GM12864 (cell line): Measurements from ENCODE around the gene TRUB2.

Experiments used
- DNase-seq: peaks from one replicate; pipeline ENCODE4 v3.0.0-alpha.2; 2011; ENCODE audit warnings: low read depth
- H3K4me3 ChIP-seq: 2 replicates; pipeline ENCODE4 v1.5.1; 2011; ENCODE audit warnings: mild to moderate bottlenecking, low read depth, low read length, control low read depth
- TF ChIP-seq, protein P1 (sequence below): IDR thresholded peaks from 2 replicates; pipeline ENCODE4 v1.5.1; 2011; ENCODE audit warnings: low read depth, mild to moderate bottlenecking, moderate library complexity, low read length, control low read depth, inconsistent platforms; ENCODE audit errors: missing control alignments

TRUB2 gene

DNA sequence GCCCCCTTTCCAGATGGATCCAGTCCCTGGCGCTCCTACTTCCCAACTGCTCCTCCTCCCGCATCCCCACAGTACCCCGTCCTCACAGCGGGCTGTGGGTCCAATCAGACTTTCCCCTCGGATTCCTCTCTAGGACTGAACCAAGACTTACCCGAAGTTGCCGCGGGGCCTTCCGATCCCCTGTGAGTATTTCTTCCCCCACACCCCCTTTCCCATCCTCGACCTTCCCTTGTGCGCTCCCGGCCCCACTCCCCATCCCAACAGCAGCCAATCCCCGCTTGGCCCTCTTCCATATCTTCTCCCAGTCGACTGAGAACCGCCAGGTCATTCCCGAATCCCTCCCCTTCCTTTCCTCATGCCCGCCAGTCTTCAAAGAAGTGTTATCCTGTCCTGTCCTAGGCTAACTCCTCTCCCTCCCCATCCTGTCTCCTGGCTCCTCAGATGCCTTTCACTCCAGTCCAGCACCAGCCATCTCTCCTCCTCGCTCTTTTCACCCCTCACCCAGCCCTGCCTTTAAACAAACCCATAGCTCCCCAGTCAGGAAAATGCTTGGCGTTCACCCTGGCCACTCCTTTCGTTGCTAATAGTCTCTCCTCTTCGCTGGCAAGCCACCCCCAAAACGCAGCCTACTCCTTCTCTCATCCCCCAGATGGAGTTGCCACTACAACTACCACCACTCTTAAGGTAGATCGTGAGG, 45.5 kb downstream of the TRUB2 start:
- TF ChIP-seq, protein P1, sequence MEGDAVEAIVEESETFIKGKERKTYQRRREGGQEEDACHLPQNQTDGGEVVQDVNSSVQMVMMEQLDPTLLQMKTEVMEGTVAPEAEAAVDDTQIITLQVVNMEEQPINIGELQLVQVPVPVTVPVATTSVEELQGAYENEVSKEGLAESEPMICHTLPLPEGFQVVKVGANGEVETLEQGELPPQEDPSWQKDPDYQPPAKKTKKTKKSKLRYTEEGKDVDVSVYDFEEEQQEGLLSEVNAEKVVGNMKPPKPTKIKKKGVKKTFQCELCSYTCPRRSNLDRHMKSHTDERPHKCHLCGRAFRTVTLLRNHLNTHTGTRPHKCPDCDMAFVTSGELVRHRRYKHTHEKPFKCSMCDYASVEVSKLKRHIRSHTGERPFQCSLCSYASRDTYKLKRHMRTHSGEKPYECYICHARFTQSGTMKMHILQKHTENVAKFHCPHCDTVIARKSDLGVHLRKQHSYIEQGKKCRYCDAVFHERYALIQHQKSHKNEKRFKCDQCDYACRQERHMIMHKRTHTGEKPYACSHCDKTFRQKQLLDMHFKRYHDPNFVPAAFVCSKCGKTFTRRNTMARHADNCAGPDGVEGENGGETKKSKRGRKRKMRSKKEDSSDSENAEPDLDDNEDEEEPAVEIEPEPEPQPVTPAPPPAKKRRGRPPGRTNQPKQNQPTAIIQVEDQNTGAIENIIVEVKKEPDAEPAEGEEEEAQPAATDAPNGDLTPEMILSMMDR: no peak
- no peak for DNase-seq
- peak overlapping the region; percentile 79 for H3K4me3 ChIP-seq

DNA sequence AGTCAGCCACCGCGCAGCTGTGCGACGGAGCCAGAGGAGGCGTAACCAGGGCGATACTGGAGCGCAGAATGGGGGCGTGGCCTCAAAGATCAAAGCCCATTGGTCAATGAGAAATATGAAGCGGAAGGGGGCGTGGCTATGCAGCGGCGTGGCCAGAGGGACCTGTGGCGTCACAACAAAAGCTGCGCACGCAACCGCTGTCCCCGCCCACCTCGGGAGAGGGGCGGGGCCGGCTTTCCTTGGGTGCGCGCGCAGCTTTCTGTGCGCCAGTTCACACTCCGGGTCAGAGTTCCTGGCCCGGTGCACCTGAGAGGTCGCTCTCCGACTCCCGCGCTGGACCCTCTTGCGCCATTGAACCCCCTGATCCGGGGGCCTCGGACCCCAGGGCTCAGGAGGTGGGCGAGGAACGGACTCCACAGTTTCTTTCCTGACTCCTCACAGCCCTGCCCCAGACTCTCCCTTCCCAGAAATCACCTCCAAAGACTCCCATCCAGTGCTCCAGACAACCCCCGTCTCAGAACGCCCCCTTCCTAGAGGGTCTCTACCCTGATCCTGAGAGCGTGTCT, 46.2 kb downstream of the TRUB2 start, which contains the start of gene SWI5:
Gene SWI5, plus strand, starts transcription at position 269 of the 566 bp plus-strand sequence.
- peak; percentile 98 for DNase-seq
- peak within 1 kb of the TSS; percentile 90 for H3K4me3 ChIP-seq
- TF ChIP-seq, protein P1: no peak

DNA sequence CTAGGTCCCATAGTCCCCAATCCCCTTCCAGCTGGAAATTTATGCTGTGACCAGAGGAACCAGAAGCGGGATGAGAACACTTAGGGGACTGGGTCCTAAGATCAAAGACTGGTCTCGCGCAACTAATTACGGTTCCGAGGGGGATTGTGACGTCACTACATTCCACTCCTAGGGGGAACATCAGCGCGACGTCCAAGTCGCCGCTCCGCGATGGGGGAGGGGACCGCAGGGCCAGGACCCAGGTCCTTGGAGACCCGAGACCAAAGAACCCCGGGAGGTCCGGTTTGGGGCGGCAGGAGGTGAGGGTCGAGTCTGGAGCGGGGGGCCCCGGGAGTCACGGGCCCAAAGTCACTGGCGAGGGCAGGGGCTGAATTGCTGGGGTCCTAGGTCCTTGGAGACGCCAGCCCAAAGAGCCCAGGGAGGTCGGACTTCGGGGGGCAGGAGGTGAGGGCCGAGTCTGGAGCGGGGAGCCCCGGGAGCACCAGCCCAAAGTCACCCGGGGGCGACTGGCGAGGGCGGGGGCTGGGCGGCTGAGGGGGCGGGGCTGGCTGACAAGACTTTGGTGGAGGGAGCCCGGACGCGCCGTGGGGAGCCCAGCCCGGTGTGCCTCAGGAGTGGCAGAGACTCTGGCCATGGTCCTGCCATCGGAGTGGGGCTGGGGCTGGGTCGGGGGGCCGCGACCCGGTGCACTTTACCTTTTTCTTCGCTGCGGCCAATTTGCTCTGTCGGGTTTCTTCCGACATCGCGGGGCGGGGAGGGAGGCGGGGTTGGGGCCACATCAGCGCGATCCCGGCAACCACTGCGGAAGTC, 46.8 kb downstream of the TRUB2 start, which contains the start of gene GOLGA2:
Gene GOLGA2, minus strand, starts transcription at position 810 of the 810 bp plus-strand sequence. Its CDS starts 31 bp downstream, at position 779.
- no peak for DNase-seq
- peak within 1 kb of the TSS; percentile 90 for H3K4me3 ChIP-seq
- TF ChIP-seq, protein P1: no peak

DNA sequence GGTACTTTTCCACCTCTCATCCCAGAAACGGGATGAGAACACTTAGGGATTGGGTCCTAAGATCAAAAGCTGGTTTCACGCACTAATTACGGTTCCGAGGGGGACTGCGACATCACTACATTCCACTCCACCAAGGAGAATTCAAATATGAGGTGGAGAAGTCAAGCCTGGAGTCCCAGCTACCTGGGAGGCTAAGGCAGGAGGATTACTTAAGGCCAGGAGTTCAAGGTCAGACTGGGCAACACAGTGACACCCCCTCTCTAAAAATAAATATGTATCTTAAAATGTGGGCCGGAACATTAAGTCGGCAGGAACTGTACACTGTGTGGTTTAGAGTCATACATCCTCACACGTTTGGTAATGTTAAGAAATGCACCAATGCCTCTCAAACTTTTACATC, 48.0 kb downstream of the TRUB2 start:
- no peak overlapping the region; the same call in 1 of the 2 replicates for H3K4me3 ChIP-seq
- TF ChIP-seq, protein P1: no peak
- no peak for DNase-seq

DNA sequence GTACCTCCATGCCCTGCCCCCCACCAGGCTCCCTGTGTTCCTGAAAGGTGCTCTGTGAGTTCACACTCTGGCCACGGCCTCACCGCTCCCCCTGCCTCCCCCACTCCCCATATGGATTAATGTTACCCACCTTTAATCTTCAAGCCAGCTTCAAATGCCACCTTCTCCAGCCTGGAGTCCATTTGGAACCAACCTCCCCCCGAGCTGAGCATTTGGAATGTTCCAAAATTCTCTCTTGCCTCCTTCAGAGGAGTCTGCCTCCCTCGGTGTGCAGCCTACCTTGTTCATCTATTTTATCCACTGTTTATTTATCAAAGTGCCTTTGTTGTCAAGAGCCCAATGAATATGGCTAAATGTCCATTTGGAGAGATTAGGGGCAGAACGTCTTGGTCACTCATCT, 50.7 kb downstream of the TRUB2 start:
- no peak overlapping the region for H3K4me3 ChIP-seq
- TF ChIP-seq, protein P1: no peak

DNA sequence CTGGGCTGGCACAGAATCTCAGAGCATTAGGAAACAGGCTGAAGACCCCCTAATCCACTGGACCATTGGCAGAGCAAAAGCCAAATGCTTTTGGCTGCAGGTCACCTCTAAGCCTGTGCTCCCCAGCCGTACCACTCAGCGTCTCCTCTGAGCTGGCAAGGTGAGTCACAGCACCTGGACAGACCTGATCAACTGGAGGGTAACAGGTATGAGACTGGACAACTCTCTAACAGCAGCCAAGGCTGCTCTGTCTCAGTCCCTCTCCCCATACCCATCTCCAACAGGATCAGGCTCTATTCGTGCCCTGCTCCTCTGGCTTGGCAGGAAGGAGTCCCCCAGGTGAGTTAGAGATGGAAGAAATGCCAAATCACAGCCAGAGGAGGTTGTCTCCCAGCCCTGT, 51.1 kb downstream of the TRUB2 start:
- DNase-seq: no peak
- TF ChIP-seq, protein P1: no peak
- H3K4me3 ChIP-seq: no peak overlapping the region

More for the DNA sequence above, 50.7 kb downstream of the TRUB2 start:
- DNase-seq: no peak
